ENCODE measurements around the gene RAVER2.

- TF ChIP-seq CTCF (IDR thresholded peaks at IDR 0.05) (no peak), POLR2A (IDR thresholded peaks at IDR 0.05) (no peak)
Measured at GRCh38 chr1:64877151-64877550, 132.3 kb downstream of the RAVER2 start.

Data from body of pancreas (tissue), 4 donors.